GM20000 (cell line): ENCODE measurements around the gene MAP3K14.

Source experiments
- DNase-seq: peaks from one replicate; pipeline ENCODE4 v3.0.0; 2012; ENCODE audit warnings: low spot score
- TF ChIP-seq, protein P1 (sequence below): IDR thresholded peaks from 2 replicates; pipeline ENCODE4 v1.5.1; 2012; ENCODE audit warnings: mild to moderate bottlenecking, control low read depth; ENCODE audit errors: extremely low read depth, missing control alignments

MAP3K14 gene

DNA sequence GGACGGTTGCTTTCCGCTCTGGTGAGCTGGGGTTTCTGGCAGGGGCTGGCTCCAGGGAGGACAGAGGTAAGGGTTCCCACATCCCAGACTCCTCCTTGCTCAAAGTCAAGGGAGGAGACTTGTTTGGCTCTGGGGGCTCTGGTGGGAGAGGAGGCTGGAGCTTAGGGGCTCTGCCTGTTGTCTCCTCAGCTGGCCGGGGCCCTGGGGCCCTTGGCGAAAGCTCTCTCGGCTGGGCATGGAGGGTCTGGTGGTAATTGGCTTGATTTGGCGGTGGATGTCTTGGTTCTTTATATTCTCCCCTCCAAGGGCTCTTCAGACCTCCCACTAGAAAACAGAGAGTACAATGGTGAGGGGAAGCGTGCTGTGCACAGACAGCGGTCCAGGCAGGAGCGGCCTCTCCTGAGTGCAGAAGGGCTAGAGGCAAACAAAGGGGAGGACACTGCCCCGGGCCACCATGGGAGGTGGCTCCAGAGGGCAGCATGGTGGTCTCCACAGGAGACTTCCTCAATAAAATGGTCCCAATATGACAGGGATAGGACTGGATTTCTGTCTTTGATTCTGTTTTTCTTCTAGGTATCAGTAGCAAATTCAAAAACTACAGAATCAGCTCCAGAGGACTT, 49.3 kb downstream of the MAP3K14 start:
- TF ChIP-seq, protein P1, sequence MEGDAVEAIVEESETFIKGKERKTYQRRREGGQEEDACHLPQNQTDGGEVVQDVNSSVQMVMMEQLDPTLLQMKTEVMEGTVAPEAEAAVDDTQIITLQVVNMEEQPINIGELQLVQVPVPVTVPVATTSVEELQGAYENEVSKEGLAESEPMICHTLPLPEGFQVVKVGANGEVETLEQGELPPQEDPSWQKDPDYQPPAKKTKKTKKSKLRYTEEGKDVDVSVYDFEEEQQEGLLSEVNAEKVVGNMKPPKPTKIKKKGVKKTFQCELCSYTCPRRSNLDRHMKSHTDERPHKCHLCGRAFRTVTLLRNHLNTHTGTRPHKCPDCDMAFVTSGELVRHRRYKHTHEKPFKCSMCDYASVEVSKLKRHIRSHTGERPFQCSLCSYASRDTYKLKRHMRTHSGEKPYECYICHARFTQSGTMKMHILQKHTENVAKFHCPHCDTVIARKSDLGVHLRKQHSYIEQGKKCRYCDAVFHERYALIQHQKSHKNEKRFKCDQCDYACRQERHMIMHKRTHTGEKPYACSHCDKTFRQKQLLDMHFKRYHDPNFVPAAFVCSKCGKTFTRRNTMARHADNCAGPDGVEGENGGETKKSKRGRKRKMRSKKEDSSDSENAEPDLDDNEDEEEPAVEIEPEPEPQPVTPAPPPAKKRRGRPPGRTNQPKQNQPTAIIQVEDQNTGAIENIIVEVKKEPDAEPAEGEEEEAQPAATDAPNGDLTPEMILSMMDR: no peak
- no peak for DNase-seq

- DNase-seq: no peak
- TF ChIP-seq, protein P1: no peak
Measured at GRCh38 chr17:45266372-45266926, 50.4 kb downstream of the MAP3K14 start.

GRCh38 chr17:45265821-45266220, 51.0 kb downstream of the MAP3K14 start:
- TF ChIP-seq, protein P1: no peak
- DNase-seq: no peak

DNA sequence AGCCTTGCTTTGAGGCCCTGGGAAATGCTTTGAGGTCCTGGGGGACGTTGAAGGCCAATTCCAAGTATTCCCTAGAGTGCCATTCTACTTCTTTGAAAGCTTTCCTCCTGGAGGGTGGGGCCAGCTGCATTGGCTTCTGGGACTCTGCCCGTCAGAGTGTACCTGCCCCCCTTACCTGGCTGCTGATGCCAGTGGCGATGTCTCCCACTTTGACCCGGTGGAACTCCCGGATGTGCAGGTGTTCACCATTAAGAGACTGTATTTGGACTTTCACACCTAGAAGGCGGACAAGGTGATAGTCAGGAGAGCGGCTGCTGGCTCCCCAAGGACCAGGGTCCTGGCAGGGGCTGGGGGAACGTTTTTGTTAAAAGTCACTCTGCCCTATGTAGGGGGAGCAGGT, 51.8 kb downstream of the MAP3K14 start:
- TF ChIP-seq, protein P1: no peak
- DNase-seq: no peak

DNA sequence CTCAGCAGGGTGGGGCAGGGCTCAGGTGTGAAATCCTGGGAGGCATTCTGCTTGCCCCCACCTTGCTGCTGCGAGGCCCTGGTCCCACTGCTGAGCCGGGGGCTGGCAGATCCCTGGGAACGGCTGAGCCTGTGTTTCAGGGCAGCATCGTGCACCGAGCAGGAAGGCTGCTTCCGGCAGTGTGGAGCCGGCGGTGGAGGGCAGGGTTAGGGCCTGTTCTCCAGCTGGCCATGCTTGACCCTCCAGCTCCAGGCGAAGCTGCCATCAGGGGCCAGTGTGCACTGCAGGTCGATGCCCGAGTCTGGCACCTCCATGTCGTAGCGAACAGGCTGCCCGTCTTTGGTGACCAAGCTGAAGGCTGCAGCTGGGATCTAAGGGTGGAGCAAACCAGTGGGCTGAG, 52.4 kb downstream of the MAP3K14 start:
- no peak for DNase-seq
- TF ChIP-seq, protein P1: no peak

- DNase-seq: no peak
Measured at GRCh38 chr17:45263477-45263860, 53.4 kb downstream of the MAP3K14 start.

More at GRCh38 chr17:45263477-45263860, 53.4 kb downstream of the MAP3K14 start:
- TF ChIP-seq, protein P1: no peak
